Testis (tissue), 2 donors: ENCODE results near the gene TPP1.

Experiments
- POLR2A ChIP-seq: fragments of 450-650 bp; IDR thresholded peaks from one replicate; pipeline ENCODE4 v1.6.1; 2017; ENCODE audit warnings: antibody characterized with exemption, mild to moderate bottlenecking, moderate library complexity
- TF ChIP-seq, protein P1 (sequence below), 3 experiments: fragments of 450-650 bp in 2 of 3; fragments of 200-600 bp in 1 of 3; sonication (generic) in 1 of 3; IDR thresholded peaks; one replicate each; pipeline ENCODE4 v1.5.1; 2016 to 2019; ENCODE audit warnings: antibody characterized with exemption in 3 of 3, mild to moderate bottlenecking in 2 of 3, moderate library complexity in 1 of 3

DNA sequence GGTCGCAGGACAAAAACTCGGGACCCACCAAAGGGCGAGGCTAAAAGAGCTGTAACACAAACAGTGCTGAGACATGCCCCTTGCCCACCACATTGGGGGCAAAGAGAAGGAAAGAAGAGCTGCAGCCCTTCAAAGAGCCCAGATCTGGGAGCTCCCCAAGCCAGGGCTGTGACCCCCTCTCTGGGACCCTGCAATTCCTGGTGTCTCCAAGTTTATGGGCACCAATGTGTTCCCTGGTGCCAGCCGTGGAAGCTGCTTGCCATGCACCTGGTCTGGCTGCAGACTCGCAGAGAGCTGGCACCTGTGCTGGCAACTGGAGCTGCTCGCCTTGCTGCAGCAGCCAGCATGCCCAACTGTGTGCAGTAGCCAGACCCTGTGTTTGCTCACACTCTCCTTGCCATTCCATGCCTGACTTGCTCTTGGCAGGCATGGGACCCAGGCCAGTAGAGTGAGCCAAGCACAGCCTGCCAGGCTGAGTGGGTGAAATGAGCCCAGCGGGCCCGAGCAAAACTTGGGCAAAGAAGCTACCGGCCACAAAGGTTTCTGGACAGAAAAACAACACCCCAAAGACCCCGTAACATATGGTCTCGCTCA, 31.8 kb downstream of the TPP1 start:
- TF ChIP-seq, protein P1, sequence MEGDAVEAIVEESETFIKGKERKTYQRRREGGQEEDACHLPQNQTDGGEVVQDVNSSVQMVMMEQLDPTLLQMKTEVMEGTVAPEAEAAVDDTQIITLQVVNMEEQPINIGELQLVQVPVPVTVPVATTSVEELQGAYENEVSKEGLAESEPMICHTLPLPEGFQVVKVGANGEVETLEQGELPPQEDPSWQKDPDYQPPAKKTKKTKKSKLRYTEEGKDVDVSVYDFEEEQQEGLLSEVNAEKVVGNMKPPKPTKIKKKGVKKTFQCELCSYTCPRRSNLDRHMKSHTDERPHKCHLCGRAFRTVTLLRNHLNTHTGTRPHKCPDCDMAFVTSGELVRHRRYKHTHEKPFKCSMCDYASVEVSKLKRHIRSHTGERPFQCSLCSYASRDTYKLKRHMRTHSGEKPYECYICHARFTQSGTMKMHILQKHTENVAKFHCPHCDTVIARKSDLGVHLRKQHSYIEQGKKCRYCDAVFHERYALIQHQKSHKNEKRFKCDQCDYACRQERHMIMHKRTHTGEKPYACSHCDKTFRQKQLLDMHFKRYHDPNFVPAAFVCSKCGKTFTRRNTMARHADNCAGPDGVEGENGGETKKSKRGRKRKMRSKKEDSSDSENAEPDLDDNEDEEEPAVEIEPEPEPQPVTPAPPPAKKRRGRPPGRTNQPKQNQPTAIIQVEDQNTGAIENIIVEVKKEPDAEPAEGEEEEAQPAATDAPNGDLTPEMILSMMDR (IDR thresholded peaks at IDR 0.05): no peak
- no peak for TF ChIP-seq POLR2A
